K562 (cell line): ENCODE measurements around the gene RHEX. TPM values are rescaled to one million over a fixed set of nuclear protein-coding genes. Genes with fewer than 3 reads are reported as not detected.

Experiments used
- CTBP1 ChIP-seq: fragments of 450-650 bp; IDR thresholded peaks from 2 replicates; pipeline ENCODE4 v1.6.1; 2016; ENCODE audit warnings: borderline replicate concordance
- DIDO1 ChIP-seq: fragments of 450-650 bp; IDR thresholded peaks from 2 replicates; pipeline ENCODE4 v1.6.1; 2016; ENCODE audit warnings: low read depth, missing biosample characterization, missing genetic modification characterization
- ELK3 ChIP-seq: fragments of 450-650 bp; formaldehyde crosslinking; IDR thresholded peaks from 2 replicates; pipeline ENCODE4 v1.4.0; 2020; ENCODE audit warnings: mild to moderate bottlenecking
- KLF16 ChIP-seq: IDR thresholded peaks from 2 replicates; pipeline ENCODE4 v1.6.1; 2016; ENCODE audit warnings: antibody characterized with exemption
- NCOA1 ChIP-seq: fragments of 450-650 bp; IDR thresholded peaks from 2 replicates; pipeline ENCODE4 v1.6.1; 2016; ENCODE audit warnings: low read depth
- POLR2G ChIP-seq: fragments of 200-400 bp; formaldehyde crosslinking; IDR thresholded peaks from 2 replicates; pipeline ENCODE4 v1.6.1; 2017; ENCODE audit warnings: low read depth, mild to moderate bottlenecking, antibody characterized with exemption, low read length, moderate library complexity
- SIRT6 ChIP-seq: IDR thresholded peaks from one replicate; pipeline ENCODE4 v1.6.1; 2012; ENCODE audit warnings: low read depth, mild to moderate bottlenecking, control low read depth, inconsistent platforms, low read length, moderate library complexity
- STAG1 ChIP-seq: sonication (generic); formaldehyde crosslinking; IDR thresholded peaks from 2 replicates; pipeline ENCODE4 v1.5.0; 2020; ENCODE audit warnings: missing genetic modification reagents, borderline replicate concordance
- ZC3H11A ChIP-seq: IDR thresholded peaks from 2 replicates; pipeline ENCODE4 v1.6.1; 2012; ENCODE audit warnings: low read depth, low read length, improper control_type of control experiment
- ZFP91 ChIP-seq: sonication (generic); formaldehyde crosslinking; IDR thresholded peaks from 2 replicates; pipeline ENCODE4 v1.8.0; 2022; ENCODE audit warnings: mild to moderate bottlenecking, missing genetic modification reagents
- polyA plus RNA-seq, 8 experiments: library from polyadenylated mRNA; depleted of rRNA in 4 of 8; stranded (reverse) in 5 of 8; unstranded in 3 of 8; fragments of >200 nt; fragmentation: Nextera tagmentation in 2 of 8; fragmentation: Illumina TruSeq in 1 of 8; extraction: Ambion mirVana in 2 of 8; extraction: Trizol in 1 of 8; gene quantifications; 2 replicates each; pipeline versions ENCODE4 v1.2.1 to v1.2.3, GENCODE V29; 2011 to 2014; ENCODE audit warnings: inconsistent platforms in 1 of 8, missing spikeins in 1 of 8
- total RNA-seq, 7 experiments: library from RNA; depleted of rRNA in 6 of 7; stranded (reverse); fragments of >200 nt in 6 of 7; fragmentation: Illumina TruSeq in 2 of 7; extraction: Trizol in 2 of 7; gene quantifications; 2 replicates each; pipeline versions ENCODE4 v1.2.1 to v1.2.3, GENCODE V29; 2011 to 2021; ENCODE audit warnings: low replicate concordance in 1 of 7
- TF ChIP-seq, protein P1 (sequence below): fragments of 250-450 bp; sonication (Bioruptor Pico); IDR thresholded peaks from 2 replicates; pipeline ENCODE4 v1.4.0; 2020
- TF ChIP-seq, protein P2 (sequence below): fragments of 250-450 bp; sonication (Bioruptor Pico); IDR thresholded peaks from 2 replicates; pipeline ENCODE4 v1.5.0; 2020; ENCODE audit warnings: mild to moderate bottlenecking

RHEX gene
- total and polyA plus RNA-seq, 9 of the 15 experiments (the other 6 are each of a cell fraction or from before 2014, with no cell fraction given), result not detected

DNA sequence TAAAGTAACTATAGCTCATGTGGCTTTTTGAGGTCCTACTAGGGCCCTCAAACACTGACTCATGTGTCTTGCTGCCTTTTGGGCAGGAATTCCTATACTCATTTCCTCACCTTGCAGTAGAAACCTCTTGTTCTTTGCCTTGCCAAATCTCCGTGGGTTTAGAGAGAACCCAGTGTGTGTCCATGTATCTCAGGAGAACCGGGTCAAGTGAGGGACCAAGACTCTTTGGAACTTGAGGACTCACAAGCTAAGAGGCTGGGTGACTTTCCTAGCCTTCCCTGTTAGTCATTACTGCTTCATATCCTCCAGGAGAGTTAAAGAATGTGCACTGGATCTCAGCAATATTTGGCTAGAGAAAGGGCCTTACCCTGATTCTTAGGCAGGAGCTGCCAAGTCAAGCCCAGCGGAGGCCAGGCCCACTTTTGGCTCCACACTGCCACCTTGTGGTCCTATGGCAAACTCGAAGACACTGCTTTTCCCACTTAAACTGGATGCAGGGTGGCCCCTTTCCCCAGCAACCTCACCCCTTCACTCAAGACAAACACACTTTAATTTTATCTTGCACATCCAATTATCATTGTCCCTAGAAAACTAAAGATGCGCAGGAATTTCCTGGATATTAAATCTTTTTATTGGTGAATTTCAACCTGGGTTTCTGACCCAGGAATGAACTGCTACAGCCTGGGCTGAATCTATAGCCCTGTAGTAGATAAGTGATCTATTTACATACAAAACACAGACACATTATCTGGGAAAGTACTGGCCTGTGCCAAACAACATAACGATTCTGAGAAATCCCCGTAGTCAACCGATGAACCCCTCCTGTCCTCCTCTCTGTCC, 53.6 kb downstream of the RHEX start (continued):
- TF ChIP-seq, protein P1, sequence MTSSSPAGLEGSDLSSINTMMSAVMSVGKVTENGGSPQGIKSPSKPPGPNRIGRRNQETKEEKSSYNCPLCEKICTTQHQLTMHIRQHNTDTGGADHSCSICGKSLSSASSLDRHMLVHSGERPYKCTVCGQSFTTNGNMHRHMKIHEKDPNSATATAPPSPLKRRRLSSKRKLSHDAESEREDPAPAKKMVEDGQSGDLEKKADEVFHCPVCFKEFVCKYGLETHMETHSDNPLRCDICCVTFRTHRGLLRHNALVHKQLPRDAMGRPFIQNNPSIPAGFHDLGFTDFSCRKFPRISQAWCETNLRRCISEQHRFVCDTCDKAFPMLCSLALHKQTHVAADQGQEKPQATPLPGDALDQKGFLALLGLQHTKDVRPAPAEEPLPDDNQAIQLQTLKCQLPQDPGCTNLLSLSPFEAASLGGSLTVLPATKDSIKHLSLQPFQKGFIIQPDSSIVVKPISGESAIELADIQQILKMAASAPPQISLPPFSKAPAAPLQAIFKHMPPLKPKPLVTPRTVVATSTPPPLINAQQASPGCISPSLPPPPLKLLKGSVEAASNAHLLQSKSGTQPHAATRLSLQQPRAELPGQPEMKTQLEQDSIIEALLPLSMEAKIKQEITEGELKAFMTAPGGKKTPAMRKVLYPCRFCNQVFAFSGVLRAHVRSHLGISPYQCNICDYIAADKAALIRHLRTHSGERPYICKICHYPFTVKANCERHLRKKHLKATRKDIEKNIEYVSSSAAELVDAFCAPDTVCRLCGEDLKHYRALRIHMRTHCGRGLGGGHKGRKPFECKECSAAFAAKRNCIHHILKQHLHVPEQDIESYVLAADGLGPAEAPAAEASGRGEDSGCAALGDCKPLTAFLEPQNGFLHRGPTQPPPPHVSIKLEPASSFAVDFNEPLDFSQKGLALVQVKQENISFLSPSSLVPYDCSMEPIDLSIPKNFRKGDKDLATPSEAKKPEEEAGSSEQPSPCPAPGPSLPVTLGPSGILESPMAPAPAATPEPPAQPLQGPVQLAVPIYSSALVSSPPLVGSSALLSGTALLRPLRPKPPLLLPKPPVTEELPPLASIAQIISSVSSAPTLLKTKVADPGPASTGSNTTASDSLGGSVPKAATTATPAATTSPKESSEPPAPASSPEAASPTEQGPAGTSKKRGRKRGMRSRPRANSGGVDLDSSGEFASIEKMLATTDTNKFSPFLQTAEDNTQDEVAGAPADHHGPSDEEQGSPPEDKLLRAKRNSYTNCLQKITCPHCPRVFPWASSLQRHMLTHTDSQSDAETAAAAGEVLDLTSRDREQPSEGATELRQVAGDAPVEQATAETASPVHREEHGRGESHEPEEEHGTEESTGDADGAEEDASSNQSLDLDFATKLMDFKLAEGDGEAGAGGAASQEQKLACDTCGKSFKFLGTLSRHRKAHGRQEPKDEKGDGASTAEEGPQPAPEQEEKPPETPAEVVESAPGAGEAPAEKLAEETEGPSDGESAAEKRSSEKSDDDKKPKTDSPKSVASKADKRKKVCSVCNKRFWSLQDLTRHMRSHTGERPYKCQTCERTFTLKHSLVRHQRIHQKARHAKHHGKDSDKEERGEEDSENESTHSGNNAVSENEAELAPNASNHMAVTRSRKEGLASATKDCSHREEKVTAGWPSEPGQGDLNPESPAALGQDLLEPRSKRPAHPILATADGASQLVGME (CRISPR knock-in tag), result no peak
- TF ChIP-seq, protein P2, sequence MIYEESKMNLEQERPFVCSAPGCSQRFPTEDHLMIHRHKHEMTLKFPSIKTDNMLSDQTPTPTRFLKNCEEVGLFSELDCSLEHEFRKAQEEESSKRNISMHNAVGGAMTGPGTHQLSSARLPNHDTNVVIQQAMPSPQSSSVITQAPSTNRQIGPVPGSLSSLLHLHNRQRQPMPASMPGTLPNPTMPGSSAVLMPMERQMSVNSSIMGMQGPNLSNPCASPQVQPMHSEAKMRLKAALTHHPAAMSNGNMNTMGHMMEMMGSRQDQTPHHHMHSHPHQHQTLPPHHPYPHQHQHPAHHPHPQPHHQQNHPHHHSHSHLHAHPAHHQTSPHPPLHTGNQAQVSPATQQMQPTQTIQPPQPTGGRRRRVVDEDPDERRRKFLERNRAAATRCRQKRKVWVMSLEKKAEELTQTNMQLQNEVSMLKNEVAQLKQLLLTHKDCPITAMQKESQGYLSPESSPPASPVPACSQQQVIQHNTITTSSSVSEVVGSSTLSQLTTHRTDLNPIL (CRISPR knock-in tag), result no peak
- TF ChIP-seq CTBP1 (peak; percentile 56; the same call in 1 of the 2 replicates), KLF16 (0 out of 2 replicates have a peak, but pooled peaks have one; percentile 28), NCOA1 (no peak), ZFP91 (no peak), ZC3H11A (no peak), ELK3 (CRISPR knock-in tag) (no peak), DIDO1 (tag) (no peak), SIRT6 (no peak), POLR2G (no peak), STAG1 (CRISPR knock-in tag) (peak; percentile 79; the same call in 1 of the 2 replicates)
